NCI-H82 treated with DMSO at 0.1 percent for 48 hours (cell line): ENCODE measurements around the gene MEIG1.
"Not testable (repeated sequence)": the region's sequence is repeated elsewhere in the genome, so short reads cannot be mapped to it uniquely, and the experiment has no call there.

ENCODE experiments used
- DNase-seq: peaks from one replicate; lab custom pipeline; 2025; ENCODE audit not compliant: unreplicated experiment; lab: John Stamatoyannopoulos, UW

The MEIG1 gene

GRCh38 chr10:14959221-14960057 lies at the start of gene MEIG1:
Gene MEIG1 (plus strand): TSS chr10:14959388. CDS start chr10:14966469, 7,081 bp downstream.
- DNase-seq = peak; percentile 78

GRCh38 chr10:14910953-14911352 lies 48.2 kb upstream of the MEIG1 start:
- DNase-seq = no peak

GRCh38 chr10:14911801-14912200 lies 47.4 kb upstream of the MEIG1 start:
- no peak for DNase-seq

DNA sequence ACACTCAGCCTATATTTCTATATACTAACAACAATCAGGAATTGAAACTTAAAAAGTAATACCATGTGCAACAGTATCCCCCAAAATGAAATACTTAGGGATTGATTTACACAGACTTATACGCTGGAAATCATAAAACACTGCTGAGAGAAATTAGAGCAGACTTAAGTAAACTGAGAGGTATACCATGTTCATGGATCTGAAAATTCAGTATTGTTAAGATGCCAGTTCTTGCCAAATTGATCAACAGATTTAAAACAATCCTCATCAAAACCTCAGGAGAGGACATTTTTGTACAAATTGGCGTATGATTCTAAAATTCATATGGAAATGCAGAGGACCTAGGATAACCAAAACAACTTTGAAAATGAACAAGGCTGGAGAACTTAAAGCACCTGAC lies 42.6 kb upstream of the MEIG1 start:
- DNase-seq = no peak

DNA sequence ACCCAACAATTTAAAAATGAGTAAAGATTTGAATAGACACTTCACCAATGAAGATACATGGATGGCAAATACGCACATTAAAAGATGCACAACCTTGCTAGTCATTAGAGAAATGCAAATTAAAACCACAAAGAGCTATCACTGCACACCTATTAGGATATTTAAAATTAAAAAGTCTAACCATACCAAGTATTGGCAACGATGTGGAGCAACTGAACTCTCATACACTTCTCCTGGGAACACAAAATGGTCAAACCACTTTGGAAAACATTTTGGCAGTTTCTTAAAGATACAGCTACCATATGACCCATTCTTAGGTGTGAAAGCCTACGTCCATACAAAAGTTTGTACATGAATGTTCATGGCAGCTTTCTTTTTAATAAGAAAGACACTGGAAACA lies 41.4 kb upstream of the MEIG1 start:
- no peak for DNase-seq

DNA sequence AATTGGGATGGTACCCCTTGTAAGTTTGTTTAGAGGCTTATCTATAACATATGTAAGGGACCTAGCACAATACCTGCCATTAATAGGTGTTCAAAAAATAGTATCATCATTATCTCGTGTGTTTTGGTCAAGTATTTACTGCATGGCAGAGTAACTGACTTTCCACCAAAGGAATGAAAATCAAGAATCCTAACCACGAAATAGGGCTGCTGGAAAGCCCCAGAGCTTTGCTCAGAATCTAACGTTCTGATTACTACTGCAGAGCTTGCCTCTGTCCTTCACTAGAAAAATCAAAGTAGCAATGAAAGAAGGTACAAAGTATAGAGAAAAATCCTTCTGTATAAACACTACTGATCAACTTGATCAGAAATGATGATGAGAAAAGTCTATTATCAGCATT lies 40.2 kb upstream of the MEIG1 start:
- DNase-seq = no peak

DNA sequence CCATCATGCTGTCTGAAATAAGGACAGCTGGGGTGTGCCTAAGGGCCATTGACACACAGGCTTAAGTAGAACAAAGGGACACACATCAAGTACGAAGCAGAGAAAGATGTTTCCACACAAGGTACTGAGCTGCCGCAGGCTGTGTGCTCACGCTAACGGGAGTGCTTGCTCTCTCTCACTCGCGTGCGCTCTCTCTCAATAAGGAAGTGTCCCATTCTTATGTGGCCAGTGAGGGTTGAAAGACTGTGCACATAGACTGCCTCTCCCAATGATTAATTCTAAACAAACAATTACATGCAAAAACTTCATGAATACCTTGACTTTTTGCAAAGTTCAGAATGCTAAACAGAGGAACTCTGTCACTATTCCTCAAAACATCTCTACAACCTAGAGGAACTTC lies 35.2 kb upstream of the MEIG1 start:
- no peak for DNase-seq

- DNase-seq = no peak
Observed at GRCh38 chr10:14925268-14925667, 33.9 kb upstream of the MEIG1 start.

GRCh38 chr10:14926061-14926470 lies 33.1 kb upstream of the MEIG1 start:
- DNase-seq = no peak

GRCh38 chr10:14926722-14927416 lies 32.3 kb upstream of the MEIG1 start:
- no peak for DNase-seq

DNA sequence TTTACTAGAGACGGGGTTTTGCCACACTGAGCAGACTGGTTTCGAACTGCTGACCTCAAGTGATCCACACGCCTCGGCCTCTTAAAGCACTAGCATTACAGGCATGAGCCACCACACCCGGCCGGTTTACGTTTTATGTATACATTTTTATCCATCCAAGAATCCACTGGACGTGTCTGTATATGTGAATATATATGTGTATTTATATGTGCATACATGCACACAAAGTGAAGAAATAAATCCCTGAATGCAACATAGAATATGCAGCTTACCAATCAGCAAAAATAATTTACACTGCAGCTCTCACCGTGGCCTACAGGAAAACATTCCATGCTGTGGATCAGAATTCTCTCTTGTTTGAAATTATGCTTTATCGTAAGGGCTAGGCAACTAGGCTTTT lies 28.6 kb upstream of the MEIG1 start:
- DNase-seq = no peak

- no peak for DNase-seq
Observed at GRCh38 chr10:14936584-14936983, 22.6 kb upstream of the MEIG1 start.

DNA sequence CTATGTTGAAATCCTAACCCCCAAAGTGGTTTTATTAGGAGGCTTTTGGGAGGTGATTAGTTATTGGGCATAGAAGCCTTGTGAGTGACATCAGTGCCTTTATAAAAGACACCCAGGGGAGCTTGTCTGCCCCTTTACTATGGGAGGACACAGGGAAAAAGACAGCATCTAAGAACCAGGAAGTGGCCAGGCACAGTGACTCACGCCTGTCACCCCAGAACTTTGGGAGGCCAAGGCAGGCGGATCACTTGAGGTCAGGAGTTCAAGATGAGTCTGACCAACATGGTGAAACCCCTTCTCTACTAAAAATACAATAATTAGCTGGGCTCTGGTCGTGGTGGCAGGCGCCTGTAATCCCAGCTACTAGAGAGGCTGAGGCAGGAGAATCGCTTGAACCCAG lies 20.2 kb upstream of the MEIG1 start:
- not testable (repeated sequence) for DNase-seq

GRCh38 chr10:14942147-14942949 lies 16.8 kb upstream of the MEIG1 start:
- DNase-seq = not testable (repeated sequence)

- not testable (repeated sequence) for DNase-seq
Observed at GRCh38 chr10:14942950-14943338, 16.2 kb upstream of the MEIG1 start.

- no peak for DNase-seq
Observed at GRCh38 chr10:14945108-14945507, 14.1 kb upstream of the MEIG1 start.

GRCh38 chr10:14947268-14947667 lies 11.9 kb upstream of the MEIG1 start:
- DNase-seq = no peak

DNA sequence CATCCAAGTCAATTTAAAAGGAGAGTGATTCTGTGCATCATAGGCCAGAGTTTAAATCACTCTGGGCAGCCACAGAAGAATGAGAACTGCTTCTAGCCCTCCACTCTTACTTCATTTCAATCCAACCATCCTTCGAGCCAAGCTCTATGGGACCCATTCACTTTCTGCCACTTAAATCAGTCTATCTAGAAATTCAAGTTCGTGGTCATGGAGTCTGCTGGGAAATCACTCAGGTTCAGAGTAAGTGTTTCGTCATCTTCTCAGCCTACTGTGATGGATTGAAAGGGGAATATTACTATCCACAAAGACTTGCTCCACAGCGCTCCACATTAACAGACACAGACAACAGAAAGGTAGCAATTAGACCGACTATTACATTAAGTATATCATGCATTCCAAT lies 9.9 kb upstream of the MEIG1 start:
- no peak for DNase-seq

DNA sequence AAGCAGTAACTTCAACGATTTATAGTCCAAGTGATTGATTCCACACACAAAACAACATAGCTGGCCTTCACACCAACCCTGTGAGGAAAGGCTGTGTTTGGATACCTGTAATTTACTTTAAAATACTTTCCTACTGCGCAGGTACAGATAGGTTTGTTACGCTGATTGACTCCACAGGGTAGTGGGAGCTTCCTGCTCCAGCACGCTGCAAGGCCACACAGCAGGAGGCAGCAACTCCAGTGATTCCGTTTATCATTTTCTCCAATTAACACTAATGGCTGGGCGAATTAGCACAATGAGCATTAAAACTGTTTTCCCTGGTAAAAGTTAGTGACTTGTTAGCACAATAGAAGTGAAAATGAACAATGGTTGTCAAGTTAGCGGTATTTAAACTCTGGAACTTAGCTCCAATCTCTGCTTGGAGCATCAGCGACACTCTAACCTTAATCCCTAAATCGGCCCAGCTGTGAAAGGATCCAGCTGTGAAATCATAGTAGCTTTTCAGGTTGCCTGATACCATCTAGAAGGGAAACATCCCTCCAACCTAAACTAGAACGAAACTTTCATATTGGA lies 6.3 kb upstream of the MEIG1 start:
- no peak for DNase-seq

- DNase-seq = no peak
Observed at GRCh38 chr10:14953424-14954000, 5.7 kb upstream of the MEIG1 start.
